Stimulated activated CD4-positive, alpha-beta T cell treated with anti-CD3 and anti-CD28 coated beads, Interleukin-4, amount 100 ng/mL, for 4 hours (primary cell): ENCODE measurements around the gene MDM2.
A peak's percentile ranks its signal among the peaks of the same experiment; 100 is the strongest.

Experiments used
- DNase-seq, 2 experiments: peaks; one replicate each; pipeline ENCODE4 v3.0.0-alpha.2; 2020

MDM2 gene

GRCh38 chr12:68807576-68808387 is at the start of gene MDM2:
Gene MDM2 (plus strand): TSS chr12:68808177. CDS start chr12:68808478, 301 bp downstream.
- DNase-seq: peak; percentile 91 to 92

- DNase-seq: no peak
These were observed 48.1 kb upstream of the MDM2 start for GRCh38 chr12:68759852-68760251.

- no peak for DNase-seq
These were observed 47.1 kb upstream of the MDM2 start for GRCh38 chr12:68760806-68761441.

GRCh38 chr12:68761442-68761812 is 46.5 kb upstream of the MDM2 start:
- no peak for DNase-seq

GRCh38 chr12:68761901-68762630 is 45.9 kb upstream of the MDM2 start:
- DNase-seq: no peak

GRCh38 chr12:68762691-68763090 is 45.3 kb upstream of the MDM2 start:
- DNase-seq: no peak

- DNase-seq: no peak
These were observed 42.3 kb upstream of the MDM2 start for GRCh38 chr12:68765696-68766095.

GRCh38 chr12:68766646-68767045 is 41.3 kb upstream of the MDM2 start:
- DNase-seq: no peak

GRCh38 chr12:68767191-68767590 is 40.8 kb upstream of the MDM2 start:
- DNase-seq: no peak

- no peak for DNase-seq
These were observed 39.5 kb upstream of the MDM2 start for GRCh38 chr12:68768431-68768939.

GRCh38 chr12:68769941-68770340 is 38.0 kb upstream of the MDM2 start:
- no peak for DNase-seq

- no peak for DNase-seq
These were observed 36.6 kb upstream of the MDM2 start for GRCh38 chr12:68771223-68771925.

- no peak for DNase-seq
These were observed 35.3 kb upstream of the MDM2 start for GRCh38 chr12:68772714-68773113.

- no peak for DNase-seq
These were observed 34.4 kb upstream of the MDM2 start for GRCh38 chr12:68773582-68773981.

- no peak for DNase-seq
These were observed 32.8 kb upstream of the MDM2 start for GRCh38 chr12:68775121-68775630.

GRCh38 chr12:68776976-68777610 is 30.9 kb upstream of the MDM2 start:
- DNase-seq: no peak

- no peak for DNase-seq
These were observed 28.7 kb upstream of the MDM2 start for GRCh38 chr12:68779280-68779679.

GRCh38 chr12:68780731-68781130 is 27.2 kb upstream of the MDM2 start:
- DNase-seq: no peak

GRCh38 chr12:68781728-68782127 is 26.2 kb upstream of the MDM2 start:
- DNase-seq: no peak

GRCh38 chr12:68784015-68784414 is 24.0 kb upstream of the MDM2 start:
- DNase-seq: no peak

- DNase-seq: no peak
These were observed 22.6 kb upstream of the MDM2 start for GRCh38 chr12:68785358-68785757.

GRCh38 chr12:68785823-68786222 is 22.2 kb upstream of the MDM2 start:
- no peak for DNase-seq
